DMS114 treated with DMSO at 0.1 percent for 48 hours (cell line): ENCODE data around the gene TENM3.
"Not testable (repeated sequence)": the region's sequence is repeated elsewhere in the genome, so short reads cannot be mapped to it uniquely, and the experiment has no call there.

Source experiments
- DNase-seq: peaks from one replicate; lab custom pipeline; 2025; ENCODE audit not compliant: unreplicated experiment; lab: John Stamatoyannopoulos, UW

TENM3 gene

GRCh38 chr4:182227611-182228010 lies 15.6 kb upstream of the TENM3 start:
- DNase-seq, result no peak

GRCh38 chr4:182228991-182229577 lies 14.1 kb upstream of the TENM3 start:
- DNase-seq, result no peak

- DNase-seq, result no peak
Measured at GRCh38 chr4:182230256-182230655, 12.9 kb upstream of the TENM3 start.

DNA sequence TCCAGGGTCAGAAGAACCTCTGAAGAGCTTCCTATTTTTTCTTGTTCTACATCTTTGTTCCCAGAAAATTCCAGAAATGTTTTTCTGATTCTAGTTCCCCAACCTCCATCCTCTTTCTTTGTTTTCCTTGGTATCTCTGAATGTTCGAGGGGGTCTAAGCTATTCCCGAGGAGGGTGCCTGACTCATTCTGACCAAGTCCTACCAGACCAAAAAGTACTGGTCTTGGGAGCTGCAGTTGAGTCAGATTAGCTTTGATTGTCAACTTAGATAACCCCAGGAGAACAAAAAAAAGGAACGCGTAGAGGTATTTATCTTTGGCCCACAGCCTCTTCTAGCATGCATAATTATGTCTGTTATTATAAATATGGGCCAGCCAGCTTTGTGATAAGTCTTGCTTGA lies 12.1 kb upstream of the TENM3 start:
- no peak for DNase-seq

DNA sequence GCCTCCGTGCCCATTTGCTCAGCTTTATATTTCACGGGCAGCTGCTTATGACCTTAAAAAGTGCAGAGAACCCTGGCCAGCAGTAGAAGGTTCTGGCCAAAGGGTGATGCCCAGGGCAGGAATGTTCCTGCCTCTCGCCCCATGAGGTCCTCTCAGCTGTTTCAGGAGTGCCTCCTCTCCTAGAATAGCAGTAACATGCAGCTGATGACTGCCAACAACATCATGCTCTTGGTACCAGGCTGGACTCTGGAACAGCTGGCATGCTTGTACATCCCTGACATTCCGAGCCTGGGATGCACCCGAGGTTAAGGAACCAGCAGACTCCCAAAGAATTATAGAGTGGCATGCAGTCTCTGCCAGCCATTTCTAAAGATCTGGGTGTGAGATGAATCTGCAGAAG lies 11.7 kb upstream of the TENM3 start:
- DNase-seq, result no peak

DNA sequence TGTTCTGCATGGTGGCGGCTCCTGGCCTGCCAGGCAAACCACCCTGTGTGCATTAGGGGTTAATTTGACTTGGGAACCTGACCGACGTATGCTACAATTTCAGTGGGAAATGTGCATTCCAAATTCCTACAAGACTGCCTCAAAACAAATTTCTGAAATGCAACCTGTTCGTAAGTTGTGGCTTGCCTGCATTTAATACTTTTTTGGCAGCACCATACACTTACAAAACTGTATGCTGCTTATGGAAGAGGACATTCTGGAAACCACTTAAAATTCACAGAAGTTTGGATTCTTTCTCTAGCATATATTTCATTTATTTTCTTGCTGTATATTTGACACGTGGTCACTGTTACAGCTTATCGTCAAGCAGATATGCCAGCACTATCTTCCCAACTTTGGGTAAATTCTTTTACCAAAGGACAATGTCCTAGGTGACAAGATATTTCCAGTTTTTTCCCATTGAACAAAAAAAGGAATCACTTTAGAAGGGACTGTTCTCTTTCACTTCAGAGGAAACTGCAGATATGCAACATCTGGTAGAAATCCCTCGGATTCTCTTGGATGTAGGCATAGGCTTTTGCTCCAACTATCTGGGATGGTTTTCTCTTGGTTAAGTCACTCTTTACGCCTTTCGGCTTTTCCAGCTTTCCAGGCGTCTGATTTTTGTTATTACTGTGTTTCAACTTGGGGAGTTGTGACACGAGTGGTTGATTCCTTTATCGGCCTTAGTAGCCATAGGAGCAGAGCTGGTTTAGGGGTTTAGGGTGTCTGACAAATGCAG lies 9.7 kb upstream of the TENM3 start:
- DNase-seq, result no peak

- no peak for DNase-seq
Measured at GRCh38 chr4:182235021-182235795, 8.0 kb upstream of the TENM3 start.

- no peak for DNase-seq
Measured at GRCh38 chr4:182236186-182236585, 7.0 kb upstream of the TENM3 start.

DNA sequence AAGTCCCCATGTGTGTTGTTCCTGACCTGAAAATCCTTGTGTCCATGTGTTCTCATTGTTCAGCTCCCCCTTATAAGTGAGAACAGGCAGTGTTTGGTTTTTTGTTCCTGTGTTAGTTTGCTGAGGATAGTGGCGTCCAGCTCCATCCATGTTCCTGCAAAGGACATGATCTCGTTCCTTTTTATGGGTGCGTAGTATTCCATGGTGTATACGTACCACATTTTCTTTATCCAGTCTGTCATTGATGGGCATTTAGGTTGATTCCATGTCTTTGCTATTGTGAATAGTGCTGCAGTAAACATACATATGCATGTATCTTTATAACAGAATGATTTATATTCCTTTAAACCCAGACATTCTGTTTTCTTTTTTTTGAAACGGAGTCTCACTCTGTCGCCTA lies 6.2 kb upstream of the TENM3 start:
- DNase-seq, result not testable (repeated sequence)

GRCh38 chr4:182238355-182238931 lies 4.8 kb upstream of the TENM3 start:
- DNase-seq, result no peak

DNA sequence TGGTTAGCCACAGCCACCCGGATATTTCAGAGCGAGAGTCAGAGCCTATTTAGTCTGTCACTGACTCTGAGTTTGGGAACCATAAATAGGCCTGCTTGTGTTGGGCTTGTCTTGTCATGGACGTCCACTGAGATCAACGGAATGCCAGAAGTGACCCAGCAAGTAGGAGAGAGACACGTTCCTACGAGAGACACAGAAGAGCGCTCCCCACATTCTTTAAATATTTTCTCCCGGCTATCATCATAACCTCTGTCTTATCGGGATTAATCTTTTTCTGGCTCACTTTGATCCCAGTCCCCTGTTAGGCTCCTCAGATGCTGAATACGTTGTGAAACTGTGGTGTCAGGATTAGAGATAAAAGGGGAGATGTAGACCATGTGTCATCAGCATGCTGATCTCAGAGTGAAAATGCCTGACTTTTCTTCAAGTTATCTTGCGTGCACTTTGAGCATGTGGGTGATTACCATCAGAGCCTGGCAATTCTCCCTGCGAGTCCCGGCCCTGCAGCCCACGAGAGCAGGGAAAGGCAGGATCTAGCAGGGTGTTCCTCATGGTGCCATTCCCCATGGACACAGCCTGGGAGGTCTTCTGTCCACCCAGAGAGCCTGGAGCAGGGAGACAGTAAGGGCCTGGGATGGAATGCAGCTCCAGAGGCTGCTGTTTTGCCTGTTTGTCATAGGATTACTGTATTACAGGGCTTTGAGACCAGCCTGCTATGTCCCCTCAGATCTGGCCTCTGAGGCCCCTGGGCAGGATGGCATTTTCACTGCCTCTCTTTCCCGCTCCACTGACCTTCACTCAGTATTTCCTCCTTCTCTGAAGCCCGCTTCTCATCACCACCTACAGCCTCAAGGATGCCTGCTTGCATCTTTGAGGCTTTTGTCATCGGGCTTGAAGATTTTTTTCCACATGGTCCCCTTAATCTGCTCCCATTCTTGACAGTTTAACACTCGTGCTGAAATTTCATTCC lies 2.8 kb upstream of the TENM3 start:
- DNase-seq, result no peak

DNA sequence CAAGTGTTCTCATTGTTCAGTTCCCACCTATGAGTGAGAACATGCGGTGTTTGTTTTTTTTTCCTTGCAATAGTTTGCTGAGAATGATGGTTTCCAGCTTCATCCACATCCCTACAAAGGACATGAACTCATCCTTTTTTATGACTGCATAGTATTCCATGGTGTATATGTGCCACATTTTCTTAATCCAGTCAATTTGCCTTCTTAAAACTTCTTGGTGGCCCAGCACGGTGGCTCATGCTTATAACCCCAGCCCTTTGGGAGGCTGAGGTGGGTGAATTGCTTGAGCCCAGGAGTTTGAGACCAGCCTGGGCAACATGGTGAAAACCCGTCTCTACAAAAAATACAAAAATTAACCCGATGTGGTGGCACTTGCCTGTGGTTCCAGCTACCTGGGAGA lies 942 bp upstream of the TENM3 start:
- not testable (repeated sequence) for DNase-seq

GRCh38 chr4:182242787-182243186 lies 415 bp upstream of the TENM3 start:
- no peak for DNase-seq

GRCh38 chr4:182245041-182245440 lies 1.8 kb downstream of the TENM3 start:
- DNase-seq, result no peak

- DNase-seq, result no peak
Measured at GRCh38 chr4:182245541-182246215, 2.5 kb downstream of the TENM3 start.

- no peak for DNase-seq
Measured at GRCh38 chr4:182246401-182247205, 3.4 kb downstream of the TENM3 start.

GRCh38 chr4:182248295-182248694 lies 5.1 kb downstream of the TENM3 start:
- no peak for DNase-seq

GRCh38 chr4:182250446-182250845 lies 7.2 kb downstream of the TENM3 start:
- no peak for DNase-seq

- DNase-seq, result no peak
Measured at GRCh38 chr4:182251116-182251515, 7.9 kb downstream of the TENM3 start.
